ENCODE results near the gene DRAXIN. TPM values are rescaled to one million over a fixed set of nuclear protein-coding genes. Genes with fewer than 3 reads are reported as not detected.

Gene DRAXIN
- total RNA-seq, 1 donor from 2014 or later: 0.07 TPM

GRCh38 chr1:11740258-11741192 lies 49.0 kb downstream of the DRAXIN start:
- Mint-ChIP-seq H3K27ac (peak overlapping the region; percentile 28), H3K4me1 (ENCODE audit: low read depth) (peaks cover 45% of the 10 kb centered on the region), H3K36me3 (ENCODE audit: low read depth) (peaks cover 4% of the 10 kb centered on the region), H3K4me3 (ENCODE audit: low read depth) (peak overlapping the region; percentile 33), H3K9me3 (no peaks in the 10 kb centered on the region), H3K27me3 (ENCODE audit: low read depth) (peaks cover 8% of the 10 kb centered on the region)
- DNase-seq (ENCODE audit: low spot score): peak; percentile 50
- intact Hi-C loops (cut with micrococcal nuclease): no loop called here

GRCh38 chr1:11741482-11741881 lies 50.0 kb downstream of the DRAXIN start:
- Mint-ChIP-seq H3K27me3 (ENCODE audit: low read depth) (peaks cover 8% of the 10 kb centered on the region), H3K9me3 (no peaks in the 10 kb centered on the region), H3K27ac (no peak overlapping the region), H3K36me3 (ENCODE audit: low read depth) (peaks cover 12% of the 10 kb centered on the region), H3K4me3 (ENCODE audit: low read depth) (peak overlapping the region; percentile 17), H3K4me1 (ENCODE audit: low read depth) (peaks cover 46% of the 10 kb centered on the region)
- DNase-seq (ENCODE audit: low spot score): no peak
- intact Hi-C loops (cut with micrococcal nuclease): no loop called here

GRCh38 chr1:11741919-11742558 lies 50.5 kb downstream of the DRAXIN start:
- H3K27ac Mint-ChIP-seq: no peak overlapping the region
- H3K9me3 Mint-ChIP-seq: no peaks in the 10 kb centered on the region
- no peak for DNase-seq (ENCODE audit: low spot score)
- peaks cover 8% of the 10 kb centered on the region for H3K27me3 Mint-ChIP-seq (ENCODE audit: low read depth)
- H3K4me3 Mint-ChIP-seq (ENCODE audit: low read depth): no peak overlapping the region
- intact Hi-C loops (cut with micrococcal nuclease): no loop called here
- peaks cover 42% of the 10 kb centered on the region for H3K4me1 Mint-ChIP-seq (ENCODE audit: low read depth)
- H3K36me3 Mint-ChIP-seq (ENCODE audit: low read depth): peaks cover 16% of the 10 kb centered on the region

GRCh38 chr1:11744287-11744686 lies 52.8 kb downstream of the DRAXIN start:
- Mint-ChIP-seq H3K9me3 (no peaks in the 10 kb centered on the region), H3K36me3 (ENCODE audit: low read depth) (peaks cover 21% of the 10 kb centered on the region), H3K4me1 (ENCODE audit: low read depth) (peaks cover 40% of the 10 kb centered on the region), H3K27me3 (ENCODE audit: low read depth) (peaks cover 6% of the 10 kb centered on the region), H3K4me3 (ENCODE audit: low read depth) (no peak overlapping the region), H3K27ac (no peak overlapping the region)
- no peak for DNase-seq (ENCODE audit: low spot score)
- intact Hi-C loops (cut with micrococcal nuclease): no loop called here

- DNase-seq (ENCODE audit: low spot score): no peak
- H3K9me3 Mint-ChIP-seq: no peaks in the 10 kb centered on the region
- H3K4me3 Mint-ChIP-seq (ENCODE audit: low read depth): no peak overlapping the region
- H3K27ac Mint-ChIP-seq: no peak overlapping the region
- H3K4me1 Mint-ChIP-seq (ENCODE audit: low read depth): peaks cover 25% of the 10 kb centered on the region
- intact Hi-C loops (cut with micrococcal nuclease): no loop called here
- peaks cover 4% of the 10 kb centered on the region for H3K27me3 Mint-ChIP-seq (ENCODE audit: low read depth)
- peaks cover 19% of the 10 kb centered on the region for H3K36me3 Mint-ChIP-seq (ENCODE audit: low read depth)
Observed at GRCh38 chr1:11746092-11746491, 54.6 kb downstream of the DRAXIN start.

GRCh38 chr1:11746795-11747487 lies 55.4 kb downstream of the DRAXIN start:
- Mint-ChIP-seq H3K27ac (no peak overlapping the region), H3K36me3 (ENCODE audit: low read depth) (peaks cover 19% of the 10 kb centered on the region), H3K9me3 (no peaks in the 10 kb centered on the region), H3K4me1 (ENCODE audit: low read depth) (peaks cover 16% of the 10 kb centered on the region), H3K4me3 (ENCODE audit: low read depth) (no peak overlapping the region), H3K27me3 (ENCODE audit: low read depth) (peaks cover 4% of the 10 kb centered on the region)
- intact Hi-C loops (cut with micrococcal nuclease): no loop called here
- DNase-seq (ENCODE audit: low spot score): no peak

GRCh38 chr1:11748294-11749202 lies 57.0 kb downstream of the DRAXIN start:
- Mint-ChIP-seq H3K36me3 (ENCODE audit: low read depth) (peaks cover 19% of the 10 kb centered on the region), H3K4me3 (ENCODE audit: low read depth) (no peak overlapping the region), H3K4me1 (ENCODE audit: low read depth) (peaks cover 10% of the 10 kb centered on the region), H3K27me3 (ENCODE audit: low read depth) (no peaks in the 10 kb centered on the region), H3K9me3 (no peaks in the 10 kb centered on the region), H3K27ac (no peak overlapping the region)
- intact Hi-C loops (cut with micrococcal nuclease): no loop called here
- DNase-seq (ENCODE audit: low spot score): no peak

GRCh38 chr1:11749203-11749689 lies 57.7 kb downstream of the DRAXIN start:
- intact Hi-C loops (cut with micrococcal nuclease): no loop called here
- Mint-ChIP-seq H3K4me3 (ENCODE audit: low read depth) (no peak overlapping the region), H3K36me3 (ENCODE audit: low read depth) (peaks cover 19% of the 10 kb centered on the region), H3K9me3 (no peaks in the 10 kb centered on the region), H3K4me1 (ENCODE audit: low read depth) (peaks cover 10% of the 10 kb centered on the region), H3K27ac (no peak overlapping the region), H3K27me3 (ENCODE audit: low read depth) (no peaks in the 10 kb centered on the region)
- DNase-seq (ENCODE audit: low spot score): peak; percentile 15

GRCh38 chr1:11749996-11750395 lies 58.5 kb downstream of the DRAXIN start:
- intact Hi-C loops (cut with micrococcal nuclease): no loop called here
- Mint-ChIP-seq H3K4me3 (ENCODE audit: low read depth) (no peak overlapping the region), H3K36me3 (ENCODE audit: low read depth) (peaks cover 19% of the 10 kb centered on the region), H3K4me1 (ENCODE audit: low read depth) (peaks cover 10% of the 10 kb centered on the region), H3K27ac (no peak overlapping the region), H3K9me3 (no peaks in the 10 kb centered on the region), H3K27me3 (ENCODE audit: low read depth) (no peaks in the 10 kb centered on the region)
- DNase-seq (ENCODE audit: low spot score): no peak

GRCh38 chr1:11751087-11751486 lies 59.6 kb downstream of the DRAXIN start:
- peaks cover 5% of the 10 kb centered on the region for H3K4me1 Mint-ChIP-seq (ENCODE audit: low read depth)
- H3K27ac Mint-ChIP-seq: no peak overlapping the region
- H3K36me3 Mint-ChIP-seq (ENCODE audit: low read depth): peaks cover 11% of the 10 kb centered on the region
- H3K4me3 Mint-ChIP-seq (ENCODE audit: low read depth): no peak overlapping the region
- no peaks in the 10 kb centered on the region for H3K9me3 Mint-ChIP-seq
- peaks cover 3% of the 10 kb centered on the region for H3K27me3 Mint-ChIP-seq (ENCODE audit: low read depth)
- intact Hi-C loops (cut with micrococcal nuclease): no loop called here
- no peak for DNase-seq (ENCODE audit: low spot score)

- no peak for DNase-seq (ENCODE audit: low spot score)
- Mint-ChIP-seq H3K9me3 (no peaks in the 10 kb centered on the region), H3K36me3 (ENCODE audit: low read depth) (peaks cover 6% of the 10 kb centered on the region), H3K4me1 (ENCODE audit: low read depth) (peaks cover 5% of the 10 kb centered on the region), H3K4me3 (ENCODE audit: low read depth) (no peak overlapping the region), H3K27ac (no peak overlapping the region), H3K27me3 (ENCODE audit: low read depth) (peaks cover 7% of the 10 kb centered on the region)
- intact Hi-C loops (cut with micrococcal nuclease): no loop called here
Observed at GRCh38 chr1:11752359-11753088, 61.0 kb downstream of the DRAXIN start.

All from activated T-helper 2 cell treated with anti-CD3 and anti-CD28 coated beads, Interferon-gamma antibody, Interleukin-2, Interleukin-4, amounts not matched to agents 10 μg/mL and 5 μg/mL and 100 μg/mL, durations not matched to agents 14 hours and 24 hours and 36 hours (primary cell).